Measurements from ENCODE around the gene TMEM139. TPM values are rescaled to one million over a fixed set of nuclear protein-coding genes. Genes with fewer than 3 reads are reported as not detected.

The TMEM139 gene
- total and polyA plus RNA-seq, 4 donors: 8.4 to 31.8 (median 19.5) TPM

DNA sequence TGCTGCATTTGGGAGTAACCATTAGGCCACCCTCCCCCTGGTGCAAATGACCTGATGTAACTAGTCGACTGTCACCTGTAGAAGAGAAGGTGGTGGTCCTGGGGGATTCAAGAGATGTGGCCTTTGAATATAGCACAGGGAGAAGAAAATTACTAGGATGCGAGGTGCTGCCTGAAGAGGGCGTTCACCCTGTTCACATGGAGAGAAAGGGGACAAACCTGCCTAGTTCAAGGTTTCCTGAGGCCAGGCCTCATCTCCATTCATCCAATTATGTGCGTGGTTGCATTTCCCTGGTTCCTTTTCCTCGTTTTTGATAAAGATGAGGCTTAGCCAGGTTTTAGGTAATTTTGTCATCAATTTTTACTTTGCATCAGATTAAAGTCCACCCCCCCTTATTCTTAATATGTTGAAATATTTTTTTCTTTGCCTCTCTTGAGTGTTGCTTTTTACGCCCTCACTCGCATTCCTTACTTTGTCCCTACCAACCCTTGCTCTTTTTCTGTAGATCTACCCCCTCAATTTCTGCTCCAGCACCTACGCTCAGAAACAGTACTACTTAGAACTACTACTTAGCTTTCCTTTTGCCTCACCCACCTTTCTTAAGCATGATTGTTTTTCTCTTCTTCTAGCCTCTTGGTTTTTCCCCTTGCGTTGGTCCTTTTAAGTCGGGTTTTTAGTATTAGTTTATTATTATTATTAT is 44.9 kb downstream of the TMEM139 start:
- Histone ChIP-seq H3K27me3 (ENCODE audit: control insufficient read depth in 3 of 3, insufficient read depth in 3 of 3, low read length in 2 of 3) (no peaks in the 10 kb centered on the region), H3K36me3 (ENCODE audit: control insufficient read depth in 4 of 4, insufficient read depth in 4 of 4, low read length in 4 of 4) (no peaks in the 10 kb centered on the region), H3K9me3 (ENCODE audit: control insufficient read depth in 4 of 4, insufficient read depth in 3 of 4, low read length in 3 of 4) (peaks cover 0 to 1% (median 0%) of the 10 kb centered on the region in 4 donors), H3K4me3 (no peak overlapping the region), H3K9ac (ENCODE audit: insufficient read depth in 1 of 2, low read length in 2 of 2) (no peak overlapping the region), H3K4me1 (ENCODE audit: control insufficient read depth in 5 of 5, insufficient read depth in 5 of 5, low read length in 5 of 5) (peaks cover 0 to 8% (median 0%) of the 10 kb centered on the region in 5 donors), H3K27ac (ENCODE audit: low read depth in 1 of 2, low read length in 1 of 2) (no peak overlapping the region)
- WGBS, 2 donors: 91 to 94% methylated on average over 10 of the region's 10 CpGs
- no peak for DNase-seq
- TF ChIP-seq, protein P1, sequence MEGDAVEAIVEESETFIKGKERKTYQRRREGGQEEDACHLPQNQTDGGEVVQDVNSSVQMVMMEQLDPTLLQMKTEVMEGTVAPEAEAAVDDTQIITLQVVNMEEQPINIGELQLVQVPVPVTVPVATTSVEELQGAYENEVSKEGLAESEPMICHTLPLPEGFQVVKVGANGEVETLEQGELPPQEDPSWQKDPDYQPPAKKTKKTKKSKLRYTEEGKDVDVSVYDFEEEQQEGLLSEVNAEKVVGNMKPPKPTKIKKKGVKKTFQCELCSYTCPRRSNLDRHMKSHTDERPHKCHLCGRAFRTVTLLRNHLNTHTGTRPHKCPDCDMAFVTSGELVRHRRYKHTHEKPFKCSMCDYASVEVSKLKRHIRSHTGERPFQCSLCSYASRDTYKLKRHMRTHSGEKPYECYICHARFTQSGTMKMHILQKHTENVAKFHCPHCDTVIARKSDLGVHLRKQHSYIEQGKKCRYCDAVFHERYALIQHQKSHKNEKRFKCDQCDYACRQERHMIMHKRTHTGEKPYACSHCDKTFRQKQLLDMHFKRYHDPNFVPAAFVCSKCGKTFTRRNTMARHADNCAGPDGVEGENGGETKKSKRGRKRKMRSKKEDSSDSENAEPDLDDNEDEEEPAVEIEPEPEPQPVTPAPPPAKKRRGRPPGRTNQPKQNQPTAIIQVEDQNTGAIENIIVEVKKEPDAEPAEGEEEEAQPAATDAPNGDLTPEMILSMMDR (IDR thresholded peaks at IDR 0.05; ENCODE audit: control extremely low read depth, extremely low read depth): no peak
- no peak for ATAC-seq (ENCODE audit: insufficient read depth, low FRiP score)

DNA sequence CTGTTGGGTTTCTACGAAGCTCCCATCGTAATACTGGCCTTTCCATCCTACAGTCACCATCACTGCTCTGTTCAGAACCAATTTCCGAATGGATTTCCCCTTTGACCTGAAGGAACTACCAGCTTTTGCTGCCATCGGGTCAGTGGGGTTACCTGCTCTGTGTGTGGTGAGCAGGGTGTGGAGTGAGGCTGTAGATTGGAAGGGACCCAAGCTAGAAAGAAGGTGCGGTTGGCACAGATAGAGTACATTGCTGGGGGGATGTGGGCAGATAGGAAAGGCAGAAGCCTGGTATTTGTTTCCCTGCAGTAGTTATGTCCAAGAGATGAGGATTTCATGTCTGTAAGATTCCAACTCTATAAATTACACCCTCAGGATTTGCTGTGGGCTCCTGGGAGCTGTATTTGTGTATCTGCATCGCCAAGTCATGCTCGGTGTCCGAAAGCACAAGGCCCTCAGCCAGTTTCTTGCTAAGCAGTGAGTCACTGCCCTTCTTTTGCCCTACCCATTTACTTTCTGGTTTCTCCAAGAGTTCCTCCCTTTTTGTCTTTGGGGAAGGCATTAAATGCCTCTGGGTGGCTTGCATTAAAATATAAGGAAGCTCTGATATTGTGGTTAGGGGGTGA is 46.5 kb downstream of the TMEM139 start:
- ATAC-seq (ENCODE audit: insufficient read depth, low FRiP score) (peak; percentile 34), DNase-seq (no peak)
- no peak overlapping the region for H3K9ac ChIP-seq (ENCODE audit: insufficient read depth in 1 of 2, low read length in 2 of 2)
- no peak overlapping the region for H3K4me3 ChIP-seq
- TF ChIP-seq, protein P1 (IDR thresholded peaks at IDR 0.05; ENCODE audit: control extremely low read depth, extremely low read depth): no peak
- 81 to 83% methylated on average over 8 of the region's 8 CpGs for WGBS, 2 donors
- no peak overlapping the region for H3K27ac ChIP-seq (ENCODE audit: low read depth in 1 of 2, low read length in 1 of 2)
- no peaks in the 10 kb centered on the region for H3K4me1 ChIP-seq (ENCODE audit: control insufficient read depth in 5 of 5, insufficient read depth in 5 of 5, low read length in 5 of 5)
- H3K36me3 ChIP-seq (ENCODE audit: control insufficient read depth in 4 of 4, insufficient read depth in 4 of 4, low read length in 4 of 4): no peaks in the 10 kb centered on the region
- H3K9me3 ChIP-seq (ENCODE audit: control insufficient read depth in 4 of 4, insufficient read depth in 3 of 4, low read length in 3 of 4): peaks cover 0 to under 1% (median 0%) of the 10 kb centered on the region in 4 donors
- no peaks in the 10 kb centered on the region for H3K27me3 ChIP-seq (ENCODE audit: control insufficient read depth in 3 of 3, insufficient read depth in 3 of 3, low read length in 2 of 3)

DNA sequence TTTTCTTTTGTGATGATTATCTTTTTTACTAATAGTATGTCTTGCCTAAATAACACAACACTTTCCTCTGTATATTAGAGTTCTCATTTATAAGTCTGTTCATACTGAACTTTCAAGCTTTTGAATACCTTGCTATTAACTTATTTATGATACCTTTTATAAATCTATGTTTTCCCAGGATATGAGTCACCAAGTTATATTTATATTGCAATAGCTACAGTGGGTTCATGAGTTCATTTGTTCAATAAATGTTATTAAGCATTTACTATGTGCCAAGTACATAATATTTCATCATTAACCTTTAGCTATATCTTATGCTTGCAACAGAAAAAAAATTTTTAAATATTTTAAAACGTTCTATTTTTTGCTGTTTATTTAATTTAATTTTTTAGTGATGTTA is 49.5 kb downstream of the TMEM139 start:
- ATAC-seq (ENCODE audit: insufficient read depth, low FRiP score) (no peak), DNase-seq (no peak)
- Histone ChIP-seq H3K36me3 (ENCODE audit: control insufficient read depth in 4 of 4, insufficient read depth in 4 of 4, low read length in 4 of 4) (no peaks in the 10 kb centered on the region), H3K4me1 (ENCODE audit: control insufficient read depth in 5 of 5, insufficient read depth in 5 of 5, low read length in 5 of 5) (no peaks in the 10 kb centered on the region), H3K27me3 (ENCODE audit: control insufficient read depth in 3 of 3, insufficient read depth in 3 of 3, low read length in 2 of 3) (no peaks in the 10 kb centered on the region), H3K9ac (ENCODE audit: insufficient read depth in 1 of 2, low read length in 2 of 2) (no peak overlapping the region), H3K9me3 (ENCODE audit: control insufficient read depth in 4 of 4, insufficient read depth in 3 of 4, low read length in 3 of 4) (no peaks in the 10 kb centered on the region), H3K27ac (ENCODE audit: low read depth in 1 of 2, low read length in 1 of 2) (no peak overlapping the region), H3K4me3 (no peak overlapping the region)
- 45 to 69% methylated on average over 1 of the region's 1 CpG for WGBS, 2 donors
- TF ChIP-seq, protein P1 (IDR thresholded peaks at IDR 0.05; ENCODE audit: control extremely low read depth, extremely low read depth): no peak
